ENCODE measurements around the gene ODAD3. TPM values are rescaled to one million over a fixed set of nuclear protein-coding genes. Genes with fewer than 3 reads are reported as not detected.
A peak's percentile ranks its signal among the peaks of the same experiment; 100 is the strongest.

Gene ODAD3
- total RNA-seq, 1 donor = under 0.01 TPM

DNA sequence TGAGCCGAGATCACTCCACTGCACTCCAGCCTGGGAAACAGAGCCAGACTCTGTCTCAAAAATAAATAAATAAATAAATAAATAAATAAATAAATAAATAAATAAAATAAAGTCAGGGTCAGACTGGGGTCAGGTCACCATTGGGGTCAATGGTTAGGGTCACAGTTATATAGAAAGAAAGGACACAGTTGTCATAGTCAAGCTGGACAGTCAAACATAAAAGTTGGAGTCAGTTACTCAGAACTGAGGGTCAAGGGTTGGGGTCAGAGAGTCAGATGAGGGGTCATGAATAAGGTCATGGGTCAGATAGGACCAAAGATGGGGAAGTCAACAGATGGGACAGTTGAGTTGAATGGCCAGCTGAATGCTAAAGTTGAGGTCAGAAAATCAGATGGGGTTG, 34.1 kb downstream of the ODAD3 start:
- H3K27me3 ChIP-seq (ENCODE audit: insufficient read depth, low read length) = no peaks in the 10 kb centered on the region
- no peak overlapping the region for H3K27ac ChIP-seq (ENCODE audit: low read depth, low read length)
- no peaks in the 10 kb centered on the region for H3K36me3 ChIP-seq (ENCODE audit: insufficient read depth, low read length)
- no peak overlapping the region for H2AFZ ChIP-seq (ENCODE audit: low read length)
- no peak overlapping the region for H3K4me3 ChIP-seq (ENCODE audit: insufficient read depth, low read length)
- TF ChIP-seq, protein P1, sequence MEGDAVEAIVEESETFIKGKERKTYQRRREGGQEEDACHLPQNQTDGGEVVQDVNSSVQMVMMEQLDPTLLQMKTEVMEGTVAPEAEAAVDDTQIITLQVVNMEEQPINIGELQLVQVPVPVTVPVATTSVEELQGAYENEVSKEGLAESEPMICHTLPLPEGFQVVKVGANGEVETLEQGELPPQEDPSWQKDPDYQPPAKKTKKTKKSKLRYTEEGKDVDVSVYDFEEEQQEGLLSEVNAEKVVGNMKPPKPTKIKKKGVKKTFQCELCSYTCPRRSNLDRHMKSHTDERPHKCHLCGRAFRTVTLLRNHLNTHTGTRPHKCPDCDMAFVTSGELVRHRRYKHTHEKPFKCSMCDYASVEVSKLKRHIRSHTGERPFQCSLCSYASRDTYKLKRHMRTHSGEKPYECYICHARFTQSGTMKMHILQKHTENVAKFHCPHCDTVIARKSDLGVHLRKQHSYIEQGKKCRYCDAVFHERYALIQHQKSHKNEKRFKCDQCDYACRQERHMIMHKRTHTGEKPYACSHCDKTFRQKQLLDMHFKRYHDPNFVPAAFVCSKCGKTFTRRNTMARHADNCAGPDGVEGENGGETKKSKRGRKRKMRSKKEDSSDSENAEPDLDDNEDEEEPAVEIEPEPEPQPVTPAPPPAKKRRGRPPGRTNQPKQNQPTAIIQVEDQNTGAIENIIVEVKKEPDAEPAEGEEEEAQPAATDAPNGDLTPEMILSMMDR (IDR thresholded peaks at IDR 0.05; ENCODE audit: extremely low read depth, low read depth, low read length) = no peak
- DNase-seq (ENCODE audit: insufficient read length, low spot score, missing footprints) = peak; percentile 81
- H3K4me1 ChIP-seq (ENCODE audit: insufficient read depth, low read length) = no peaks in the 10 kb centered on the region
- no peaks in the 10 kb centered on the region for H3K9me3 ChIP-seq (ENCODE audit: low read depth, low read length)
- H3K79me2 ChIP-seq (ENCODE audit: insufficient read depth, low read length) = no peaks in the 10 kb centered on the region
- H4K20me1 ChIP-seq (ENCODE audit: insufficient read depth, low read length) = no peaks in the 10 kb centered on the region
- H3K4me2 ChIP-seq (ENCODE audit: insufficient read depth, low read length) = no peak overlapping the region

DNA sequence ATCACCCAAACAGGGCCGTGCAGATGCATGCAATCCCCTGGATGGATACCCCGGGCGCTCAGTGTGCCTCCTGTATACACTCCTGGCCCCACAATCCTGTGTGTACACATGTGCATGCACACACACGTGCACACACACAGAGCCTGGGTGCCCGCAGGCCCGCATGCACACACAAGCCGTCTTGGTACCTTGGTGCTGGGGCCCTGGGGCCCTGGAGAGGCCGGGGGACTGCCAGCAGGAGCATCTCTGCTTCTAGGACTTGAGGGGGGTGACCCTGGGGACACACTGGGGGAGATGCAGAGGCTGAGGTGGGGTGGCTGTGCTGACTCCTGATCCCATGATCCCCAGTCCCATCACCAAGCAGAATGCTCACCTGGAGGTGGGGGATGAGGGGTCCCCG, 35.3 kb downstream of the ODAD3 start:
- TF ChIP-seq, protein P1 (IDR thresholded peaks at IDR 0.05; ENCODE audit: extremely low read depth, low read depth, low read length) = no peak
- Histone ChIP-seq H3K4me3 (ENCODE audit: insufficient read depth, low read length) (no peak overlapping the region), H3K79me2 (ENCODE audit: insufficient read depth, low read length) (no peaks in the 10 kb centered on the region), H3K36me3 (ENCODE audit: insufficient read depth, low read length) (no peaks in the 10 kb centered on the region), H3K27ac (ENCODE audit: low read depth, low read length) (no peak overlapping the region), H3K4me2 (ENCODE audit: insufficient read depth, low read length) (no peak overlapping the region), H3K4me1 (ENCODE audit: insufficient read depth, low read length) (no peaks in the 10 kb centered on the region), H3K9me3 (ENCODE audit: low read depth, low read length) (no peaks in the 10 kb centered on the region), H2AFZ (ENCODE audit: low read length) (no peak overlapping the region), H4K20me1 (ENCODE audit: insufficient read depth, low read length) (no peaks in the 10 kb centered on the region), H3K27me3 (ENCODE audit: insufficient read depth, low read length) (no peaks in the 10 kb centered on the region)
- no peak for DNase-seq (ENCODE audit: insufficient read length, low spot score, missing footprints)

DNA sequence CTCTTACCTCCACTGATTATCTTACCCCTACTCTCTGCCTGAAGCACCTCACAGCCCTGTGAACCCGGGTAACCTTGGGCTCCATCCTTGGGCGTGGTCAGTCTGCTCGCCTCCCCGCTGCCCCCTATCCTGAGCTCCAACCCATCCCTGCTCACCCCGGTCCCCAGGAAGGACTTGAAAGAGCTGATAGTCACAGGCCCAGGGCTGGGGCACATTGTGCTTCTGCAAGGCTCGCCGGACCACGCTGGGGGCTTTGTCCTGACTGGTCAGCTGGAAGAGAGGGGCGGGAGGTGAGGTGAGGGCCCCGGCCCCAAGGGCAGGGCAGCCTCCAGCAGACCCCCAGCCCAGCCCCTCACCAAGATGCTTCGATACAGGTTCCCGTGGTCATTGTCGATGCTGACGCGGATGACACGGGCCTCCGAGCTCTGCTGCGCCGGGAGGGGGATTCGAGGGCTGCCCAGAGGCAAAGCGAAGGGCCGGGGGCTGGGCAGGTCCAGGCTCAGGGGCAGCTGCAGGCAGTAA, 37.8 kb downstream of the ODAD3 start:
- Histone ChIP-seq H3K4me1 (ENCODE audit: insufficient read depth, low read length) (no peaks in the 10 kb centered on the region), H3K4me3 (ENCODE audit: insufficient read depth, low read length) (no peak overlapping the region), H3K4me2 (ENCODE audit: insufficient read depth, low read length) (no peak overlapping the region), H3K36me3 (ENCODE audit: insufficient read depth, low read length) (no peaks in the 10 kb centered on the region), H3K9me3 (ENCODE audit: low read depth, low read length) (no peaks in the 10 kb centered on the region), H2AFZ (ENCODE audit: low read length) (no peak overlapping the region), H4K20me1 (ENCODE audit: insufficient read depth, low read length) (no peaks in the 10 kb centered on the region), H3K27ac (ENCODE audit: low read depth, low read length) (no peak overlapping the region), H3K27me3 (ENCODE audit: insufficient read depth, low read length) (no peaks in the 10 kb centered on the region), H3K79me2 (ENCODE audit: insufficient read depth, low read length) (no peaks in the 10 kb centered on the region)
- DNase-seq (ENCODE audit: insufficient read length, low spot score, missing footprints) = peak; percentile 4
- TF ChIP-seq, protein P1 (IDR thresholded peaks at IDR 0.05; ENCODE audit: extremely low read depth, low read depth, low read length) = no peak

DNA sequence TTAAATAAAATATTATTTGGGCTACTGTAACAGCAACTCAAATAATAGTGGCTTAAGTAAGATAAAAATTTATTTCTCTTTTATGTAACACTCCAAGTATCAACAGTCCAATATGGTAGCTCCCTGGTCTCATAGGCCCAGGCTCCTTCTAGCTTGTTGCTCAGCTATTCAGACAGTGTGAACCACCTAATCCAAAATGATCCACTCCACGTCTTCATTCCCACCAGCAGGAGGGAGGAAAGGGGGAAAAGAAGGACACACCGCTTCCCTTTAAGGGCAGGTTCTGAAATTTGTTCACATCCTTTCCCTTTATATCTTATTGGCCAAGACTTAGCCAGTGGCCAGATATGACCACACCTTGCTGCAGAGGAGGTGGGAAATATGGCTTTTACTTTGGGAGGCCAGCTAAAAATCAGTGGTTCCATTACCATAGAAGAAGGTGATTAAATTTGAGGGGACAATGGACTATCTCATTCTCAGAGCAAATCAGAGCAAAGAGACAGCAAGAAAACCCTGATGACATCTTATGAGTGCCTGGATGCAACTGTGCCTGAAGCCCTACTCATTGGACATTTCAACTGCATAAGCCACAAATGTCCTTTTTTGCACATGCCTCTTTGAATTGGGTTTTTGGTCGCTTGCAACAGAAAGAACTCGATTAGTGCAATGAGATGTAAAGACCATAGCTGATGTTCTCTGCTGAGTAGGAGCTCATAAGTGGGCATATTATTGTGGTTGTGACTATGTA, 43.8 kb downstream of the ODAD3 start:
- H3K4me2 ChIP-seq (ENCODE audit: insufficient read depth, low read length) = no peak overlapping the region
- TF ChIP-seq, protein P1 (IDR thresholded peaks at IDR 0.05; ENCODE audit: extremely low read depth, low read depth, low read length) = no peak
- H3K9me3 ChIP-seq (ENCODE audit: low read depth, low read length) = peaks cover 2% of the 10 kb centered on the region
- peak; percentile 51 for DNase-seq (ENCODE audit: insufficient read length, low spot score, missing footprints)
- H3K4me3 ChIP-seq (ENCODE audit: insufficient read depth, low read length) = no peak overlapping the region
- H4K20me1 ChIP-seq (ENCODE audit: insufficient read depth, low read length) = no peaks in the 10 kb centered on the region
- no peaks in the 10 kb centered on the region for H3K36me3 ChIP-seq (ENCODE audit: insufficient read depth, low read length)
- H2AFZ ChIP-seq (ENCODE audit: low read length) = no peak overlapping the region
- no peaks in the 10 kb centered on the region for H3K4me1 ChIP-seq (ENCODE audit: insufficient read depth, low read length)
- no peak overlapping the region for H3K27ac ChIP-seq (ENCODE audit: low read depth, low read length)
- H3K27me3 ChIP-seq (ENCODE audit: insufficient read depth, low read length) = no peaks in the 10 kb centered on the region
- no peaks in the 10 kb centered on the region for H3K79me2 ChIP-seq (ENCODE audit: insufficient read depth, low read length)
